ENCODE measurements around the gene KCNN3.

KCNN3 gene

GRCh38 chr1:154767315-154768240 lies 102.5 kb downstream of the KCNN3 start:
- DNase-seq = no peak

- no peak for DNase-seq
These were observed 104.1 kb downstream of the KCNN3 start for GRCh38 chr1:154765970-154766369.

- no peak for DNase-seq
These were observed 105.3 kb downstream of the KCNN3 start for GRCh38 chr1:154764773-154765172.

- no peak for DNase-seq
These were observed 105.9 kb downstream of the KCNN3 start for GRCh38 chr1:154764181-154764580.

- DNase-seq = peak; percentile 8
These were observed 109.6 kb downstream of the KCNN3 start for GRCh38 chr1:154760469-154760933.

GRCh38 chr1:154759793-154760192 lies 110.3 kb downstream of the KCNN3 start:
- DNase-seq = no peak

- DNase-seq = no peak
These were observed 110.9 kb downstream of the KCNN3 start for GRCh38 chr1:154759196-154759595.

- no peak for DNase-seq
These were observed 111.7 kb downstream of the KCNN3 start for GRCh38 chr1:154758346-154758745.

- DNase-seq = no peak
These were observed 113.1 kb downstream of the KCNN3 start for GRCh38 chr1:154756793-154757548.

- DNase-seq = no peak
These were observed 114.0 kb downstream of the KCNN3 start for GRCh38 chr1:154755858-154756730.

GRCh38 chr1:154753426-154753825 lies 116.7 kb downstream of the KCNN3 start:
- DNase-seq = no peak

GRCh38 chr1:154752273-154753030 lies 117.6 kb downstream of the KCNN3 start:
- no peak for DNase-seq

GRCh38 chr1:154751690-154752089 lies 118.4 kb downstream of the KCNN3 start:
- DNase-seq = no peak

- no peak for DNase-seq
These were observed 119.1 kb downstream of the KCNN3 start for GRCh38 chr1:154750681-154751665.

- DNase-seq = no peak
These were observed 120.9 kb downstream of the KCNN3 start for GRCh38 chr1:154749078-154749760.

GRCh38 chr1:154748405-154748775 lies 121.7 kb downstream of the KCNN3 start:
- no peak for DNase-seq

- no peak for DNase-seq
These were observed 122.2 kb downstream of the KCNN3 start for GRCh38 chr1:154747740-154748404.

GRCh38 chr1:154747380-154747739 lies 122.7 kb downstream of the KCNN3 start:
- DNase-seq = no peak

GRCh38 chr1:154746622-154747299 lies 123.3 kb downstream of the KCNN3 start:
- no peak for DNase-seq

All from KG1 (cell line).